NCI-H1930 (cell line): ENCODE results near the gene STAG3.
A peak's percentile ranks its signal among the peaks of the same experiment; 100 is the strongest.
"Not testable (repeated sequence)": the region's sequence is repeated elsewhere in the genome, so short reads cannot be mapped to it uniquely, and the experiment has no call there.

ENCODE experiments used
- DNase-seq, 2 experiments: peaks; one replicate each; lab custom pipeline; 2025; lab: John Stamatoyannopoulos, UW

The STAG3 gene

GRCh38 chr7:100212631-100213286 is 35.0 kb downstream of the STAG3 start:
- DNase-seq: no peak

GRCh38 chr7:100213672-100214071 is 36.0 kb downstream of the STAG3 start:
- no peak for DNase-seq

- DNase-seq: not testable (repeated sequence)
Measured at GRCh38 chr7:100214356-100214755, 36.6 kb downstream of the STAG3 start.

- DNase-seq: no peak
Measured at GRCh38 chr7:100215895-100216294, 38.2 kb downstream of the STAG3 start.

GRCh38 chr7:100217934-100218333 is 40.2 kb downstream of the STAG3 start:
- peak in 1 of 2 experiments; percentile 63 for DNase-seq

- no peak for DNase-seq
Measured at GRCh38 chr7:100219271-100219737, 41.6 kb downstream of the STAG3 start.

- not testable (repeated sequence) for DNase-seq
Measured at GRCh38 chr7:100219801-100220585, 42.3 kb downstream of the STAG3 start, which contains the start of gene PVRIG. TSS of gene PVRIG (plus strand) at chr7:100219949. CDS start at chr7:100219971, 22 bp downstream.

GRCh38 chr7:100220586-100221230 is 43.0 kb downstream of the STAG3 start:
- DNase-seq: no peak

- no peak for DNase-seq
Measured at GRCh38 chr7:100221231-100221718, 43.6 kb downstream of the STAG3 start.

- no peak for DNase-seq
Measured at GRCh38 chr7:100221767-100222444, 44.2 kb downstream of the STAG3 start.

- no peak for DNase-seq
Measured at GRCh38 chr7:100222445-100223132, 44.9 kb downstream of the STAG3 start.

- not testable (repeated sequence) for DNase-seq
Measured at GRCh38 chr7:100223376-100223927, 45.7 kb downstream of the STAG3 start.

GRCh38 chr7:100224891-100225290 is 47.2 kb downstream of the STAG3 start:
- DNase-seq: not testable (repeated sequence)

GRCh38 chr7:100234660-100235317 is 57.1 kb downstream of the STAG3 start:
- not testable (repeated sequence) for DNase-seq

- DNase-seq: not testable (repeated sequence)
Measured at GRCh38 chr7:100239975-100240374, 62.3 kb downstream of the STAG3 start.

- not testable (repeated sequence) for DNase-seq
Measured at GRCh38 chr7:100243385-100243784, 65.7 kb downstream of the STAG3 start.

GRCh38 chr7:100244988-100245605 is 67.4 kb downstream of the STAG3 start:
- DNase-seq: not testable (repeated sequence)

- not testable (repeated sequence) for DNase-seq
Measured at GRCh38 chr7:100246121-100246864, 68.6 kb downstream of the STAG3 start.

GRCh38 chr7:100246865-100247137 is 69.1 kb downstream of the STAG3 start:
- not testable (repeated sequence) for DNase-seq
